Neural progenitor cell (in vitro differentiated cells): ENCODE results near the gene VPS16.

ENCODE experiments used
- CTCF ChIP-seq: fragments of 200-600 bp; sonication (generic); IDR thresholded peaks from 2 replicates; pipeline ENCODE4 v1.5.1; 2017; ENCODE audit warnings: antibody characterized with exemption, mild to moderate bottlenecking
- EZH2 ChIP-seq: fragments of 200-600 bp; sonication (generic); IDR thresholded peaks from 2 replicates; pipeline ENCODE4 v1.6.1; 2017; ENCODE audit warnings: antibody characterized with exemption, mild to moderate bottlenecking, moderate library complexity

GRCh38 chr20:2820896-2821869 lies 19.4 kb upstream of the VPS16 start:
- TF ChIP-seq CTCF (peak; percentile 1), EZH2 (peak; percentile 77)
